Hematopoietic multipotent progenitor cell treated with erythropoietin and hydrocortisone succinate and interleukin-3 and kit ligand, for 8 days (in vitro differentiated cells): ENCODE measurements around the gene TKT.
"Not testable (repeated sequence)": the region's sequence is repeated elsewhere in the genome, so short reads cannot be mapped to it uniquely, and the experiment has no call there.

Experiments
- DNase-seq: peaks from one replicate; pipeline ENCODE4 v3.0.0-alpha.2; 2015

TKT gene, protein sequence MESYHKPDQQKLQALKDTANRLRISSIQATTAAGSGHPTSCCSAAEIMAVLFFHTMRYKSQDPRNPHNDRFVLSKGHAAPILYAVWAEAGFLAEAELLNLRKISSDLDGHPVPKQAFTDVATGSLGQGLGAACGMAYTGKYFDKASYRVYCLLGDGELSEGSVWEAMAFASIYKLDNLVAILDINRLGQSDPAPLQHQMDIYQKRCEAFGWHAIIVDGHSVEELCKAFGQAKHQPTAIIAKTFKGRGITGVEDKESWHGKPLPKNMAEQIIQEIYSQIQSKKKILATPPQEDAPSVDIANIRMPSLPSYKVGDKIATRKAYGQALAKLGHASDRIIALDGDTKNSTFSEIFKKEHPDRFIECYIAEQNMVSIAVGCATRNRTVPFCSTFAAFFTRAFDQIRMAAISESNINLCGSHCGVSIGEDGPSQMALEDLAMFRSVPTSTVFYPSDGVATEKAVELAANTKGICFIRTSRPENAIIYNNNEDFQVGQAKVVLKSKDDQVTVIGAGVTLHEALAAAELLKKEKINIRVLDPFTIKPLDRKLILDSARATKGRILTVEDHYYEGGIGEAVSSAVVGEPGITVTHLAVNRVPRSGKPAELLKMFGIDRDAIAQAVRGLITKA

DNA sequence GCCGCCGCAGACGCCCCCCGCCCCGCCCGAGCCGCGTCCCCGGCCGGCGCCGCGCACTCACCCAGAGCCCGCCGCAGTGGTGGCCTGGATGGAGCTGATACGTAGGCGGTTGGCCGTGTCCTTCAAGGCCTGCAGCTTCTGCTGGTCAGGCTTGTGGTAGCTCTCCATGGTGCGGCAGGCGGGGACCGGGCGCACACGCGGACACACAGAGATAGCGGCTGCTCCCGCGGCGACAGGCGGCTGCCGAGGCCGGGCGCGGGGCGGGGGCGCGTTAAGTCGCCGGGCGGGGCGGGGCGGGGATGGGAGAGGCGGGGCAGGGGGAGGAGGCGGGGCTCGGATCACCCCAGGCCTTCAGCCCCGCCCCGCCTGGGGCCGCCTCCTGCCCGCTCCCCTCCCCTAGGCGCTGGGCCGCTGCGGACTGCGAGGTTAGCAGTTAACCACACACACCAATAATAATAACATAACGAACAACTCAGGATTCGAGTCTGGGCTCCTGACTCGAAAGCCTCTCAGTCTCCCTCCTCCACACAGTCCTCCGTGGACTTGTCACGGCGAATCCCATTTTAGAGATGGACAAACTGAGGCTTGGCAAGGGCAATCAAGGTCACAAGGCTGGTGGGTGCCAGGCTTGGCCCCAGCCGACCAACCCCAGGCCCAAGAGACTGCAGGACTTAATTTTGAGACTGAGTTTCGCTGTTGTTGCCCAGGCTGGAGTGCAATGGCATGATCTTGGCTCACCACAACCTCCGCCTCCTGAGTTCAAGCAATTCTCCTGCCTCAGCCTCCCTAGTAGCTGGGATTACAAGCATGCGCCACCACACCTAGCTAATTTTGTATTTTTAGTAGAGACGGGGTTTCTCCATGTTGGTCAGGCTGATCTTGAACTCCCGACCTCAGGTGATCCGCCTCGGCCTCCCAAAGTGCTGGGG is at the start of gene TKT:
TKT (minus strand) TSS at position 248 of the 929 bp plus-strand sequence; CDS start at position 168, 80 bp downstream.
- peak; percentile 89 for DNase-seq

DNA sequence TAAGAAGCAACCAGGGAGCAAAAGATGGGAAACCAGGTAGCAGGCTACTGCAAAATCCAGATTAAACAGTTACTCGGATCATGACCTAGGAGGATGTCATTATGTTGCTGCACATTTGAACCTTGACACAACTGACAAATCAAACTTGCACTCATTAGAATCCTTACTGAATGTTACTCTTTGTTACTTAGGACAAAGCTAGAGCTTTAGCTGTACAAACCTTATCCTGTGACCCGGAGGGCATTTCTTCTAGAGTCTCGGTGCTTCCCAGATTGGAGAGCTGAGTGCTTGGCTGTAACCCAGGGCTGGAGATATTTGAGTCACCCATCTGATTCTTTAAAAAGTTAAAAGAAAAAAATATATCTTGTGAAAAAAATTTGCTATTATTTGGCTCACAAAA is 48.1 kb upstream of the TKT start:
- DNase-seq, result no peak

DNA sequence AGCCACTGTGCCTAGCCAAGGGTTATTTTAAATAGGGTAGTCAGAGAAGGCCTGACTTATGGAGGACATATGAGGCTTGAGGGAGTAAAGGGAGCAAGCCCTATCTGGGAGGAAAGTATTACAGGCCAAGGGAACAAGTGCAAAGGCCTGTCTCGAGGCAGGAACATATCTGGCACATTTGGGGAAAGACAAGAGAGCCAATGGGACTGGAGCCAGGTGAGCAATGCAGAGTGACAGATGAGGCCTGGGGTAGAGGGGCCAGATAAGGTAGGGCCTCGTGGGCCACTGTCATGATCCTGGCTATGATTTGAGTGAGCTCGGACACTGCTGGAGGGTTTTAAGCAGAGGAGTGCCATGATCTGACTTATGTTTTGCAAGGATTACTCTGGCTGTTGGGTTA is 47.7 kb upstream of the TKT start:
- DNase-seq, result no peak

DNA sequence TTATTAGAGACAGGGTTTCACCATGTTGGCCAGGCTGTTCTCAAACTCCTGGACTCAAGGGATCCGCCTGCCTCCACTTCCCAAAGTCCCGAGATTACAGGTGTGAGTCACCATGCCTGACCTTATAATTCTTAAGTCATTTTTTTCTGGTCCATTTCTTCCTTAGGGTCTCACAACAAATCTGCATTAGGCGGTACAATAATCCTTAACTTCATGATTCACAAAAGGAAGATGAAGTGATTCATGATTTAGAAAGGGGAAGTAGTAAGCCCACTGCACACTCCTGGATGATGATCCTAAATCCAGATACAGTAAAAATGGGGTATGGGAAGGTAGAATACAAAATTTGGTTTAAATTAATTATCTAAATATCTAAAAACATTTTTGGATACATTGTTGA is 45.0 kb upstream of the TKT start:
- DNase-seq, result no peak

DNA sequence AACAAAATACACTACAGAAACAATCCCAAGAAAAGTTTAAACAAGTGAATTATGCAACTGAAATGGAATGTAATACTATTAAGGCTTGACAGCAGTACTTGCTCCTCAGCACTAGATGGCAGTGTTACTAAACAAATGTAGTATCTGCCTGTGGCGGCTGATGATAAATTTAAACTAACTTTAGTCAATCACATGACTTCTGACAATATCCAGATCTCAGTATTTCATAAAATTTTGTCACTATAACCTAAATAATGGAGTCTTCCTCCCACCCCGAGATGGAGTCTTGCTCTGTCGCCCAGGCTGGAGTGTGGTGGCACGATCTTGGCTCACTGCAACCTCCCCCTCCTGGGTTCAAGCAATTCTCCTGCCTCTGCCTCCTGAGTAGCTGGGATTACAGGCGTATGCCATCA is 43.8 kb upstream of the TKT start:
- peak; percentile 63 for DNase-seq

DNA sequence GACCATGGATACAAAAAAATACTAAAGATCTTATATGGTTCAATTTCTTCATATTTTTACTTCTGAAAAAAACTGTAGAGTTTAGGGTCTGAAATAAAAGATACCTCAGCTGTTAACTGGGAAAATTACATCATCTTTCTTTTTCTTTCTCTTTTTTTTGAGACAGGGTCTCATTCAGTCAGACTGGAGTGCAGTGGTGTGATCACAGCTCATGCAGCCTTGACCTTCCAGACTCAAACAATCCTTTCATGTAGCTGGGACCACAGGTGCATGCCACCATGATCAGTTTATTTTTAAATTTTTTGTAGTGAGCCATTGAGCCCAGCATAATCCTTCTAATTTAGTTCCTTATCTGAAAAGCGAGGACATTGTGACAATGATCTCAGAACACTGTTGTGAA is 39.6 kb upstream of the TKT start:
- no peak for DNase-seq

DNA sequence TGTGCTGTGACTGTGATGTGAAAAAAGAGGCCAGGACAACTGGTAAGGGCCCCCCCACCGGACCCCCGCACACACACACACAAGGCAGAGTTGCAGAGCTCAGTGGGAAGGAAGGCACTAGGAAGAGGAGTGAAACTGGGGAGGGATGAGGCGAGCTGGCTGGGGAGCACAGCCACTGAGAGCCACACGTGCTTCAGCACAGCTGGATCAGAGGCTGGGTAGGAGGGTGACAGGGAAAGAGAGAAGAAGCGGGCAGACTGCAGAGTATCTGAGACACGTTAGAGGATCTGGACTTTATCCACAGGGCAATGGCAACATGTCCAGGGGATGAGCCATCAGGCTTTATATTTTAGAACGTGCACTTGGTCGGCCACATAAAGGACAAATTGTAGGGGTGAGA is 38.0 kb upstream of the TKT start:
- DNase-seq, result no peak

DNA sequence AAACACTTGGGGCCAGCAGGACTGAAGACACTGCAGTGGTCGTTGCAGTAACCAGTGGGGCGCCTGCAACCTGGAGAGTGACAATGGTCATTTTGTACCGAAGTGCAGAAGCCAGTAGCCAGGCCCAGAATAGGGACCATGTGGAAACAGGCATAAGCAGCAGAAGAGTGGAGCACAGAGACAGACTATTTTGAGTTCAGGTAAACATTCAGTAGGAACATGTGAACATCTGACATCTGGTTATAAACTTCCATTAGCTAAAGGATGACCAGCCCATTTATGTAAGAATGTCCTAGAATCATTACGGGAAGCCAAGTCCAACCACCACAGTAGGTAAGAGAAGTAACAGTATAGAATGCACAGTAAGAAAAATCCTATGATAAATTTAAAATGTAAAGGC is 32.4 kb upstream of the TKT start:
- no peak for DNase-seq

DNA sequence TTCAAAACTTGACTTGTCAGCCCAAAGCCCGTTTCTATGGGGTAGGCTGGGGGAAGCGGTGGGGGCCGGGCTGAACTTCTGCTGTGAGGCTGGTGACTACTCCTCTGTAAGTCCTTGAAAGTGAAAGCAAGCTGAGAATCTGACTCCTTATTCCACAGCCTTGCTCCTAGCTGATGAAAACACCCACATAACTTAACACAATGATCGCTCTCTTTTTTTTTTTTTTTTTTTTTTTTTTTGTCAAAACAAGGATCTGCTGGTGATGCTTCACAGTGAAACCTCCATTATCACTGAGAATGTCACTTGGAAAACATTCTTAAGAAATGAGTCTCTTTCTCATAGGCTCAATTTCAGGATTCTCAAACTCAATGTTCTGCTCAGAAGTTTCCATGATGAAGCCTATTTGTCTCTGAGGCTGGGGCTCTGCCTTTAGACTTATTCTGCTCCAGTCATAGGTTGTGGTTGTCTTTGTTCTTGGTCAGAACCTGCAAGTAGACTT is 31.4 kb upstream of the TKT start:
- no peak for DNase-seq

DNA sequence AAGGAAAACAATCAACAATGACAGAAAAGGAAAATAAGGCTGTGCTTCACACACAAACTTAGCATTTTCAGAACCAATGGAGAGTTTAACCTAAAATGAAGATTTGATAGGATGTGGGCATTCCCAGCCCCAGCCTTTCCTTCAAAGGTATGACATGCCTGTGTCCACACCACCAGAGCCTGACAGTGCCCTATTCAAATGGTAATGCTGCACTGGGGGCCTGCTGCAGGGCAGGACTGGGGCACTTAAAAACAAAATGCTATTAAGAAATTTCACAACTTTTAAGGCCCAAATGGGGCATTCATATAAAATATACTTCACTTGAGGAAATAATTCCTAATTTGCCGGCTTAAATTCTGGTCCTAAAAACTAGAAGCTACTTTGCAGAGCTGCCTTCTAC is 30.9 kb upstream of the TKT start:
- no peak for DNase-seq

DNA sequence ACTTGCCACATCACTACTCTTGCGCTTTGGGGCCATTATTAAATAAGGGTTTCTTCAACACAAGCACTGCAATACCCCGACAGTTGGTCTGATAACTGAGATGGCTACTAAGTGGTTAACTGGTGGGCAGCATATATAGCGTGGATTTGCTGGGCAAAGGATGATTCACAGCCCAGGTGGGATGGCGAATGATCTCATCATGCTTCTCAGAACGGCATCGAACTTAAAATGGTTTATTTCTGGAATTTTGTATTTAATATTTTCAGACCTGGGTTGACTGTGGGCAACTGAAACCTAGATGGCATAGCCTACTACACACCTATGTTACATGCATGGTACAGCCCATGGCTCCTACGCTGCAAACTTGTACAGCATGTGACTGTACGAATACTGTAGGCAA is 26.8 kb upstream of the TKT start:
- DNase-seq, result no peak

DNA sequence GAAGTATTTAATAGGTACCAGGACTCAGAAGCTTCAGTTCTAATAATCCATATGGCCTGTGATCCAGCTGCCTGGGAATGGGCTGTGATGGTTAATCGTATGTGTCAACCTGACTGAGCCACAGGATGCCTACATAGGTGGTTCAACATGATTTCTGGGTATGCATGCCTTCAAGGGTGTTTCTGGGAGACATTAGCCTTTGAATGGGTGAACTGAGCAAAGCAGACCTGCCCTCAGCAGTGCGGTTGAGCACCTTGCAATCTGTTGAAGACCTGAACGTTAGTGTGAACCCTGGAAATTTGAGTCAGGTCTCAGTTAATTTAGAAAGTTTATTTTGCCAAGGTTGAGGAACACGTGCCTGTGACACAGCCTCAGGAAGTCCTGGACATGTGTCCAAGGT is 22.8 kb upstream of the TKT start:
- no peak for DNase-seq

DNA sequence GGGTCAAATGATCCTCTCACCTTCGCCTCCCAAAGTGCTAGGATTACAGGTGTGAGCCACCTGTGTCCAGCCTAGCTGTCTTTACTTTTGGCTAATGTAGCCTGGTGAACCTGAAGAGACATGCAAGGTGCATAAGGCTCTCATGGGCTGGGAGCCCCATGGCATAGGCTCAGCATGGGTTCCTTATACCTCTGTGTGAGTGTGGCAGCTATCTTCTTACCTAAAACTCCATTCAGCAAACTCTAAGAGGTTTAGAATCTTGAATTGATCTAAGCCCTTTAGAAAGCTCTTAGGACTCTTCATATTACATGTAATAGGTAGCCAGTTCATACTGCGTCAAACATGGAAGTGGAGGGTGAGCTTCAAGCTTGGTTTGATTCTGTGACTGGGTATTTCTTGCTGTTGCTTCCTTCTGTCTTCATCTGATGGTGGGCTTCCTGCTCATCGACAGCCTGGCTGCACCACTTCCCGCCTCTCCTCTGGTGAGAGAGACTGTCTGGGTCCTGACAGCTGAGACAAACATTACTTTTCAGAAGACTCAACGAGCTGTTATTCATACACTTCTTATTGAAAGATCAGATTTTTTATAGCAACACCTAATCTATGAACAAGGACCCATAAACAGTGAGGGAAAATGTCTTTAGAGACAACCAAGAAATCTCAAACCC is 19.2 kb upstream of the TKT start:
- no peak for DNase-seq

DNA sequence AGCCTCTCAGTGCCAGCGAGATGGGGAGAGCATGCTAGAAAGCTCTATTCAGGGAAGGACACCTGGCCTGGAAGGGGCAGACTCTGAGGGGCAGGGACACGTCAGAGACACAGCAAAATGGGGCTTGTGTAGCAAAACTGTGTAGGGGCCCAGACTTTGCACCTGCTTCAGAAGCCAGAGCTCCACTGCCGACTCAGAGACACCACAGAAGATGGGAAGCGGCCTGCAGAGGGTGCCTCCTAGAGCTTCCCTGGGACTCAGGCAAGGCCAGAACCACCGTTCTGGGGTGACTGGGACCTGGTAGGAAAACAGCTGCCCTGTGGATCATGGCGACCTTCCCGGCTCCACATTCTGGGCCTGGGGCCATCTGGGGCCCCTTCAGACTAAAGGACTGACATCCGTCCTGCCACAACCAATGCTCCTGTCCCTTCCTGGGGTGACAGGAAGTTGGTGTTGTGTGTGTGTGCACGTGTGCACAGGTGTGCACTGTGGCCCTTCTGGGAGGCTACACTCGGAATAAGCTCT is 17.4 kb upstream of the TKT start:
- DNase-seq, result no peak

DNA sequence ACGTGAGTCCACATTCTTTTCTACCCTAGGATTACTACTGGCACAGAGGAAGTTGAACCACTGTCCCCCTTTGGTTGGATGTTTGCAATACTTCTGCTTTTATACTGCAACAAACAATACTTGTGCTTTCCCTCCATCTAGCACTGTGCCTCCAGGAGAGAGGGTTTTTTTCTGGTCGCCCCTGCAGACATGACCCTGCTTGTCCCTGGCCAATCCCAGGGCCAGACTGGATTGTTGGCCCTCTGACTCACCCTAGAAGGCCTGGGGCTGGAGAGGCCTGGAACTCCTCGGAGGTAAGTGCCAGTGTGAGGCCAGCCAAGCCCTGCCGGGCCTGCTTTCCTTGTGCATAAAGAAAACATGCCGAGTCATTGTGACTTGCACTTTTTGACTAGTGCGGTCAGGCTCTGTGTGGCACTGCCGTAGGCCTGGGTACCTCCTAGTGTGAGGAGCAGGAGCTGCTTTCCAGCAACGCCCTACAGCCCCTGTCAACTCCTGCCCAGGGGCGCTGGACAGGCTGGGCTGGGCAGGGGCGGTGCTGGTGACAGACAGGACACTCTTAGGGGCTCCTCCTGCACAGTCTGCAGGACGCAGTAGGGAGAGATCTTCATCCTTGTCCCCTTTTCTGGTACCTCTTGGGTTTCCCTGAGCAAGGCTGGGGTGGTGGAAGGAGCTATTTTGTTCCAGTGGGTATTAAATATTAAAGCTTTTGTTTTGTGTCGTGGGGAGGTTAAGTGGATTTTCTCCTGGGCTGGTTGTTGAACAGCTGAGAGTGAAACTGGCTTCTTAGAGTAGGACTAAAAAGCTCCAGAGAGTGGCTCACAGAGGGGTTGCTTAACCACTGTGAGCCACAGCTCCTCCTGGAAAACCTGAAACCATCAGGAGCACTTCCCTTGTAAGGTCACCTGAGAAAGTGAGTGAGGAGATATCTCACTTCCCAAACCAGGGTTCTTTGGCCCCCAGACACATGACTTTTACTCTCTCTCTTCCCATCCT is 14.4 kb upstream of the TKT start:
- DNase-seq, result peak; percentile 99

DNA sequence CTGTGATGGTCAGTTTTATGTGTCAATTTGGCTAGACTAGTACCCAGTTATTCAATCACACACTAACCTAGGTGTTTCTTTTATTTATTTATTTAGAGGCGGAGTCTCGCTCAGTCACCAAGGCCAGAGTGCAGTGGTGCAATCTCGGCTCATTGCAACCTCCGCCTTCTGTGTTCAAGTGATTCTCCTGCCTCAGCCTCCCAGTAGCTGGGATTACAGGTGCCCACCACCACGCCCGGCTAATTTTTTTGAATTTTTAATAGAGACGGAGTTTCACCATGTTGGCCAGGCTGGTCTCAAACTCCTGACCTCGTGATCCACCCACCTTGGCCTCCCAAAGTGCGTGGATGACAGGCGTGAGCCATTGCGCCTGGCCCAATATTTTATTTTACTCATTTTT is 13.4 kb upstream of the TKT start:
- not testable (repeated sequence) for DNase-seq

DNA sequence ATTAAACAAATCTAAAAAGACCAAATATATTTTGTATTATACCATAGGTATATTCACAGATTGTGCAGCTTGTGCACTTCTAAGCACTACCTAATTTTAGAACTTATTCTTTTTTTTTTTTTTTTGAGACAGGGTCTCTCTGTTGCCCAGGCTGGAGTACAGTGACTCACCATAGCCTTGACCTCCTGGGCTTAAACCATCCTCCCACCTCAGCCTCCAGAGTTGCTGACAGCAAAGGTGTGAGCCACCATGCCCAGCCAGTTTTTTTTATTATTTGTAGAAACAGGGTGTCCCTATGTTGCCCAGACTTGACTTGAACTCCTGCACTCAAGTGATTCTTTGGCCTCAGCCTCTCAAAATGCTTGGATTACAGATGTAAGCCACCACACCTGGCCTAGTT is 11.9 kb upstream of the TKT start:
- no peak for DNase-seq

DNA sequence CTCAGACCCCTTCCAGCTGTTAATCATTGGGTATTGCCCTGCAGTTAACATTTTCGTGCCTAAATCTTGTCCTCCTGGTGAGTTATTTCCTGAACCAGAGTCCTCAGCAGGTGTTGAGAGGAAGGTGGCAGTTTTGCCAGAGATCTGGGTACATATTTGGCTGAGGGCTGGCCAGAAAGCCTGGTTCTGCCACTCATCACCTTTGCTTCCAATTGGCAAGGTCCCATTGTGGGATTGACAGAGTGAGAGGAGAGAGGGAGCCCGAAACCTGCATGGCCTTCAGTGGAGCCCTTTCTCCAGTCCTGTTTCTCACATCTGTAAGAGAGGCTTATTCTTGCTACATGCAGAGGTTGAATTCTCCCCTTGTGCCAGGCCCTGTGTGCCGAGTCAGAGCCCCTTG is 8.9 kb upstream of the TKT start:
- no peak for DNase-seq

DNA sequence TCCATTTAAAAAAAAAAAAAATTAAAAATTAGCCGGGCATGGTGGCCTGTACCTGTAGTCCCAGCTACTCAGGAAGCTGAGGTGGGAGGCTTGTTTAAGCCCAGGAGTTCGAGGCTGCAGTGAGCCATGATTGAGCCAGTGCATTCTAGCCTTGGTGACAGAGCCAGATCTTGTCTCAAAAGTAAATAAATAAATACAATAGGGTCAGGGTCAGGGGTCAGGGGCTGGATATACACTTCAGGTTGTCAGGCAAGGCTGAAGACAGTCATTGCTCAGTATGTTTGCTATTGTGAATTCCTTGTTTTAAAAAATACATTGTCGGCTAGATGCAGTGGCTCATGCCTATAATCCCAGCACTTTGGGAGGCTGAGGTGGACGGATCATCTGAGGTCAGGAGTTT is 8.1 kb upstream of the TKT start:
- DNase-seq, result no peak

DNA sequence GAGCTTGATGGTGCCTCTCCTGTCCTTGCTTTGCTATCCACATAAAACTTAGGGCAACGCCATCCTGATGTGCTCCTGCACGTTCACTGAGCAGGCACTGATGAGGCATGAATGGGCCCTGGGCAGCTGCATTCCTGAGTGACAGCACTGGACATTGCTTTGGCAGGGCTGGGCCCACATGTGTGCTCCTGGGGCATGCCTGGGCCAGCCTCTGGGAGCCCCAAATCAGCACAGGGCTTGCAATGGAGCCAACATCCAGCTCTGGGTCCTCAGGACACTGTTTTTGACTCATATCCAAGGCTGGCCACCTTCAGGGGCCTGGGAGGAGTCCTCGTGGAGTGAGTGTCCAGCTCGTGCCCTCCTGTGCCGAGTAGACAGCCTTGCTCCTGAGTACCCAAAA is 5.9 kb upstream of the TKT start:
- no peak for DNase-seq

DNA sequence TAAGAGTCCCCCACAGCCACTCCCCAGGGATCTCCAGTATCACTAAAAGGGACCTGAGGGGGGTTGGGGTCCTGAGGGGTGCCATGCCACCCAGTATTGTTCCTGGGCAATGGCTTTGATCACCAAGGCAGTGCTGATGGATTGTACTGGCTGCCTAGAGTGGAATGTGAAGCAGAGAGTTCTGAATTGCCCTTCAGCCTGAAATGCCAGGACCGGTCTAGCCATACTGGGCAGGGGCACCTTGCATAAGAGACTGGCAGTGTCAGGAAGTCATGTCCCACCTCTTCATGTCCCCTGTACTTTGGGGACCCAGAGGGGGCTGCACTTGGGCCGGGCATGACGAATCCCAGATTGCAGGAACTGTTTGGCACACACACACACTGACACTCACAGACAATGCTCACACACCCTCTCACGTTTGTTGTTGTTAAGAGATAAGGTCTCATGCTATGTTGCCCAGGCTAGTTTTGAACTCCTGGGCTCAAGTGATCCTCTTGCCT is 4.5 kb upstream of the TKT start:
- no peak for DNase-seq
